Measurements from ENCODE around the gene RTL5.

DNA sequence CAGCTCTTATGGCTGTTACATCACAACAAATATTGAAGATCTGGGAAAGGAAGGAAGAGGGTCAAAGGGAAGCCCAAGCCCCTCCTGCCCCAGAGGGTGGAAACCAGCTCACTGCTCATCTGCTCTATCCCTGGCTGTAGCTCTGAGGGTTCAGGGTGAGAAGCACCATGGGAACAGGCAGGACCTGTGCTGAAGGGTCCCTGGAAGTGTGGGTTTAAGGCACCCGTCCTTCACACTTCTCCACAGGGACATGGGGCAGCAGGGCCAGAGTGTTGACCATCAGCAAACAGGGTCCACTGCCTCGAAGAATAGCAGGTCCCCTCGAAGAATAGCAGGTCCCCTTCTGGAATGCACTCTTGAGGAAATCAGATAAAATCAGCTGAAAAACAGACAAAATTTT is 4.4 kb downstream of the RTL5 start:
- TF ChIP-seq EZH2 (IDR thresholded peaks at IDR 0.05; ENCODE audit: insufficient read depth, poor library complexity, severe bottlenecking) (no peak), EZH2phosphoT487 (IDR thresholded peaks at IDR 0.05; ENCODE audit: insufficient read depth, low read depth) (no peak)
